ENCODE data around the gene FBXW7.

The FBXW7 gene

GRCh38 chr4:152464030-152464823, 71.7 kb downstream of the FBXW7 start:
- DNase-seq, result no peak

GRCh38 chr4:152463562-152463961, 72.3 kb downstream of the FBXW7 start:
- DNase-seq, result no peak

GRCh38 chr4:152462695-152463094, 73.2 kb downstream of the FBXW7 start:
- DNase-seq, result no peak

GRCh38 chr4:152462047-152462446, 73.8 kb downstream of the FBXW7 start:
- DNase-seq, result no peak

GRCh38 chr4:152460488-152460887, 75.4 kb downstream of the FBXW7 start:
- DNase-seq, result no peak

GRCh38 chr4:152459326-152459725, 76.6 kb downstream of the FBXW7 start:
- DNase-seq, result no peak

GRCh38 chr4:152458801-152459302, 77.0 kb downstream of the FBXW7 start:
- DNase-seq, result no peak

- DNase-seq, result no peak
These were observed 79.3 kb downstream of the FBXW7 start for GRCh38 chr4:152456609-152457008.

- DNase-seq, result no peak
These were observed 80.6 kb downstream of the FBXW7 start for GRCh38 chr4:152455311-152455710.

GRCh38 chr4:152454398-152455011, 81.4 kb downstream of the FBXW7 start:
- no peak for DNase-seq

- no peak for DNase-seq
These were observed 84.4 kb downstream of the FBXW7 start for GRCh38 chr4:152451496-152451895.

GRCh38 chr4:152448854-152449253, 87.0 kb downstream of the FBXW7 start:
- DNase-seq, result no peak

- DNase-seq, result no peak
These were observed 87.7 kb downstream of the FBXW7 start for GRCh38 chr4:152448038-152448707.

GRCh38 chr4:152443859-152444258, 92.0 kb downstream of the FBXW7 start:
- DNase-seq, result no peak

- DNase-seq, result no peak
These were observed 98.3 kb downstream of the FBXW7 start for GRCh38 chr4:152437561-152437960.

GRCh38 chr4:152436384-152436783, 99.5 kb downstream of the FBXW7 start:
- no peak for DNase-seq

- DNase-seq, result no peak
These were observed 101.9 kb downstream of the FBXW7 start for GRCh38 chr4:152434011-152434410.

GRCh38 chr4:152431784-152432183, 104.1 kb downstream of the FBXW7 start:
- no peak for DNase-seq

- no peak for DNase-seq
These were observed 104.6 kb downstream of the FBXW7 start for GRCh38 chr4:152431291-152431690.

GRCh38 chr4:152430507-152430906, 105.4 kb downstream of the FBXW7 start:
- DNase-seq, result no peak

GRCh38 chr4:152427981-152428380, 107.9 kb downstream of the FBXW7 start:
- DNase-seq, result no peak

GRCh38 chr4:152424977-152425376, 110.9 kb downstream of the FBXW7 start:
- no peak for DNase-seq

GRCh38 chr4:152424396-152424795, 111.5 kb downstream of the FBXW7 start:
- no peak for DNase-seq

GRCh38 chr4:152422817-152423320, 113.0 kb downstream of the FBXW7 start:
- no peak for DNase-seq

All from stimulated activated CD4-positive, alpha-beta T cell treated with anti-CD3 and anti-CD28 coated beads, Interleukin-4, amount 100 ng/mL, for 1 hour (primary cell).